Adrenal gland (tissue), 19 donors: ENCODE results near the gene TLK2. TPM values are rescaled to one million over a fixed set of nuclear protein-coding genes. Genes with fewer than 3 reads are reported as not detected.
A peak's percentile ranks its signal among the peaks of the same experiment; 100 is the strongest.
"Not testable (repeated sequence)": the region's sequence is repeated elsewhere in the genome, so short reads cannot be mapped to it uniquely, and the experiment has no call there.

ENCODE experiments used
- DNase-seq, 7 donors: peaks; one replicate each; pipeline ENCODE4 v3.0.0-alpha.2; 2019 to 2020
- H3K27ac ChIP-seq, 5 donors: fragments of 200-600 bp; sonication (generic) in 4 of 5; 1 replicate in 3 of 5; 2 replicates in 2 of 5; pipeline versions ENCODE4 v1.5.1 to v1.8.0; 2016 to 2020; ENCODE audit warnings: mild to moderate bottlenecking in 1 of 5
- H3K27me3 ChIP-seq: fragments of 200-600 bp; 2 replicates; pipeline ENCODE4 v1.8.0; 2021
- H3K36me3 ChIP-seq, 2 donors: fragments of 200-600 bp; replicated peaks in 1 of 2; 1 replicate in 1 of 2; 2 replicates in 1 of 2; pipeline versions ENCODE4 v1.5.1 to v1.8.0; 2018 to 2022
- H3K4me1 ChIP-seq, 2 donors: fragments of 200-600 bp; replicated peaks in 1 of 2; 1 replicate in 1 of 2; 2 replicates in 1 of 2; pipeline versions ENCODE4 v1.5.1 to v1.8.0; 2018 to 2021
- H3K4me3 ChIP-seq, 4 donors: fragments of 200-600 bp; sonication (generic) in 3 of 4; one replicate each; pipeline ENCODE4 v1.5.1; 2016 to 2018
- H3K9me3 ChIP-seq, 3 donors: fragments of 200-600 bp; sonication (generic) in 1 of 3; replicated peaks in 1 of 3; 1 replicate in 2 of 3; 2 replicates in 1 of 3; pipeline versions ENCODE4 v1.5.1 to v1.8.0; 2016 to 2021
- POLR2A ChIP-seq, 2 donors: fragments of 450-650 bp; IDR thresholded peaks; one replicate each; pipeline ENCODE4 v1.6.1; 2017; ENCODE audit warnings: antibody characterized with exemption in 2 of 2, mild to moderate bottlenecking in 2 of 2, moderate library complexity in 1 of 2
- WGBS, 4 donors: extraction: QIAGEN DNeasy Blood & Tissue Kit in 2 of 4; methylation state at CpG; one replicate each; pipeline versions ENCODE4 v1.1.5 to v1.1.7; 2013 to 2017; 5-methylcytosine and 5-hydroxymethylcytosine counted together
- intact Hi-C, 2 donors: fragments of 100-400 bp; cut with DNase I; formaldehyde crosslinking; loops; one replicate each; pipeline versions ENCODE4 v1.14.1 to v1.15.0; 2022 to 2023
- long read RNA-seq, 10 donors: library from polyadenylated mRNA in 3 of 10; unstranded in 2 of 10; stranded (forward) in 1 of 10; transcript quantifications; one replicate each; pipeline ENCODE4 v2.0.0 and lab custom pipeline, GENCODE V29; 2021 to 2026
- polyA plus RNA-seq, 3 donors: library from polyadenylated mRNA; stranded (reverse); fragments of 200-250 nt in 2 of 3; fragments of 350-450 nt in 1 of 3; fragmentation: Illumina TruSeq in 1 of 3; extraction: RNeasy Lipid Tissue Mini Kit (QIAGEN cat#74804) in 1 of 3; gene quantifications; one replicate each; pipeline ENCODE4 v1.2.3, GENCODE V29; 2013 to 2014
- total RNA-seq, 9 donors: library from RNA; depleted of rRNA in 4 of 9; stranded (reverse); fragments of >200 nt in 4 of 9; fragments of 120-200 nt in 1 of 9; fragmentation: NEBNext Ultra II Directional in 1 of 9; extraction: Animal tissue kit (Norgen Biotek cat#: 25700) in 1 of 9; gene quantifications; one replicate each; pipeline versions ENCODE4 v1.1.0 to v1.2.4, GENCODE V29; 2013 to 2023
- TF ChIP-seq, protein P1 (sequence below), 6 experiments: fragments of 450-650 bp in 4 of 6; fragments of 200-600 bp in 2 of 6; sonication (generic) in 1 of 6; IDR thresholded peaks; 1 replicate in 5 of 6; 2 replicates in 1 of 6; pipeline versions ENCODE4 v1.5.1 to v1.8.0; 2016 to 2021; ENCODE audit warnings: antibody characterized with exemption in 6 of 6, mild to moderate bottlenecking in 2 of 6, moderate library complexity in 1 of 6
- donor health status: healthy with polysubstance abuse.
- donor health status: Bipolar disorder and iron deficiency.
- donor health status: DM: yes; HTN: yes; CAD: no.
- donor health status: DM: no; HTN: no; CAD: no.
- donor health status: DM: no; HTN: no; CAD: no.
- donor health status: DM: yes; HTN: yes; CAD: no.

The TLK2 gene
- 10 to 100 TPM; 18.2 to 68.3 (median 31.6) TPM for total RNA-seq
- 10 to 100 TPM; 13.2 to 55.9 (median 13.6) TPM for polyA plus RNA-seq
- long read RNA-seq, donor 1, transcript TLK2-208 (1 exons, 3,536 nt): major isoform, 7 of 13 reads
- long read RNA-seq, donor 1, partial matches to known transcripts: 5 of 13 reads
- long read RNA-seq, donor 1, other reads (novel, unspliced or antisense): 0 of 13 reads
- long read RNA-seq, donor 2, partial matches to known transcripts: 0 of 5 reads
- long read RNA-seq, donor 2, other reads (novel, unspliced or antisense): 0 of 5 reads
- long read RNA-seq, donor 3, transcript TLK2-208 (1 exons, 3,536 nt): major isoform, 6 of 6 reads
- long read RNA-seq, donor 3, partial matches to known transcripts: 0 of 6 reads
- long read RNA-seq, donor 3, other reads (novel, unspliced or antisense): 0 of 6 reads
- long read RNA-seq, donor 4, partial matches to known transcripts: 2 of 2 reads
- long read RNA-seq, donor 4, other reads (novel, unspliced or antisense): 0 of 2 reads
- long read RNA-seq, donor 5, transcript TLK2-203 (22 exons, 3,449 nt): minor isoform, 7 of 31 reads
- long read RNA-seq, donor 5, transcript TLK2-202 (21 exons, 3,227 nt): major isoform, 9 of 31 reads
- long read RNA-seq, donor 5, partial matches to known transcripts: 1 of 31 reads
- long read RNA-seq, donor 5, other reads (novel, unspliced or antisense): 14 of 31 reads
- long read RNA-seq, donor 6, partial matches to known transcripts: 0 of 2 reads
- long read RNA-seq, donor 6, other reads (novel, unspliced or antisense): 2 of 2 reads
- long read RNA-seq, donor 7, transcript TLK2-208 (1 exons, 3,536 nt): major isoform, 7 of 8 reads
- long read RNA-seq, donor 7, partial matches to known transcripts: 0 of 8 reads
- long read RNA-seq, donor 7, other reads (novel, unspliced or antisense): 0 of 8 reads
- long read RNA-seq, donor 8, transcript TLK2-208 (1 exons, 3,536 nt): major isoform, 5 of 5 reads
- long read RNA-seq, donor 8, partial matches to known transcripts: 0 of 5 reads
- long read RNA-seq, donor 8, other reads (novel, unspliced or antisense): 0 of 5 reads
- long read RNA-seq, donor 9, transcript TLK2-208 (1 exons, 3,536 nt): major isoform, 7 of 7 reads
- long read RNA-seq, donor 9, partial matches to known transcripts: 0 of 7 reads
- long read RNA-seq, donor 9, other reads (novel, unspliced or antisense): 0 of 7 reads
- long read RNA-seq, donor 10, transcript TLK2-208 (1 exons, 3,536 nt): major isoform, 6 of 7 reads
- long read RNA-seq, donor 10, partial matches to known transcripts: 0 of 7 reads
- long read RNA-seq, donor 10, other reads (novel, unspliced or antisense): 0 of 7 reads

DNA sequence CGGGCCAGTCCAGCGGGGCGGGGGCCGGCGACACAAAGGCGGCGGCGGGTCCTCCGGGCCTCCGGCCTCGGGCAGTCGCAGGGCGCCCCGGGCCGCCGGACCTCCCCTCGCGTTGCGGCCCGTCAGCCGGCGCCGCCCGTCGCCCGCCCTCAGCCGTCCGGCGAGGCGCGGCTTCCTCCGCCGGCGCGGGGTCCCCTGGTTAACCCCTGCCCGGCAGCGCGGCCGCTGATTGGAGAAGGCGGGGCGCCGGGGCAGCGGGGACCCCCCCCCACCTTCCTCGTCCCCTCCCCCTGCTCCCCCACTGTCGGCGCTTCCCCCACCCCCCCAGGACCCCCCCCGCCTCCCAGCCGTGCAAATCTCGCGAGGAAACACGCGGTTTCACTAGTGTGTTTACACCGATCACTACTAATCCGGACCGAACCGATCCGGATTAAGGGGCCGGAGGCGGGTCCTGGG, at the start of gene TLK2:
TSS of gene TLK2 (plus strand) at position 402 of the 456 bp plus-strand sequence. CDS start 2,301 bp downstream, outside the sequence.
- 0% methylated on average over 46 to 50 of the region's 59 CpGs; no CpG with 5 or more reads in 2 of the 4 donors for WGBS, 4 donors
- Histone ChIP-seq H3K4me3 (peak within 1 kb of the TSS in 3 of 4 donors; percentile 30 to 99 (median 65)), H3K27me3 (no peaks in the 10 kb centered on the region), H3K36me3 (peaks cover 0 to 8% of the 10 kb centered on the region in 2 donors), H3K9me3 (no peaks in the 10 kb centered on the region), H3K4me1 (peaks cover 0 to 25% of the 10 kb centered on the region in 2 donors), H3K27ac (peak within 1 kb of the TSS; percentile 72 to 99 (median 93))
- DNase-seq: peak; percentile 74 to 83 (median 77)
- TF ChIP-seq POLR2A (IDR thresholded peaks at IDR 0.05): peak in 1 of 2 donors; percentile 52
- TF ChIP-seq, protein P1, sequence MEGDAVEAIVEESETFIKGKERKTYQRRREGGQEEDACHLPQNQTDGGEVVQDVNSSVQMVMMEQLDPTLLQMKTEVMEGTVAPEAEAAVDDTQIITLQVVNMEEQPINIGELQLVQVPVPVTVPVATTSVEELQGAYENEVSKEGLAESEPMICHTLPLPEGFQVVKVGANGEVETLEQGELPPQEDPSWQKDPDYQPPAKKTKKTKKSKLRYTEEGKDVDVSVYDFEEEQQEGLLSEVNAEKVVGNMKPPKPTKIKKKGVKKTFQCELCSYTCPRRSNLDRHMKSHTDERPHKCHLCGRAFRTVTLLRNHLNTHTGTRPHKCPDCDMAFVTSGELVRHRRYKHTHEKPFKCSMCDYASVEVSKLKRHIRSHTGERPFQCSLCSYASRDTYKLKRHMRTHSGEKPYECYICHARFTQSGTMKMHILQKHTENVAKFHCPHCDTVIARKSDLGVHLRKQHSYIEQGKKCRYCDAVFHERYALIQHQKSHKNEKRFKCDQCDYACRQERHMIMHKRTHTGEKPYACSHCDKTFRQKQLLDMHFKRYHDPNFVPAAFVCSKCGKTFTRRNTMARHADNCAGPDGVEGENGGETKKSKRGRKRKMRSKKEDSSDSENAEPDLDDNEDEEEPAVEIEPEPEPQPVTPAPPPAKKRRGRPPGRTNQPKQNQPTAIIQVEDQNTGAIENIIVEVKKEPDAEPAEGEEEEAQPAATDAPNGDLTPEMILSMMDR (IDR thresholded peaks at IDR 0.05): no peak
- intact Hi-C loops: no loop called here

DNA sequence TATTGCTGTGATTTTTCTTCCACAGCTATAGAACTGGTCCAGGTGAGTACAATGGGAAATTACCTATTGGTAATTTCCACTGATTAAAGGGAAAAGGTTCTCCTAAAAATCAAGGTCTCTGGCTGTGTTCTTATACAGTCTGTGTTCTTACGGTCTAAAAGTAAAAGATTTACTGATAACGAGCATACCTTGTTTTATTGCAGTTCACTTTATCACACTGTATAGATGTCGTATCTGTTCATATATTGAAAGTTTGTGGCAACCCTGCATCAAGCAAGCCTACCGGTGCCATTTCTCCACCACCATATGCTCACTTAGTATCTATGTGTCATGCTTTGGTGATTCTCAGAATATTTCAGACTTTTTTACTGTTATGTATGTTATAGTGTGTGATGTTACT, 43.4 kb upstream of the TLK2 start:
- H3K27me3 ChIP-seq, H3K4me3 ChIP-seq, H3K27ac ChIP-seq, H3K36me3 ChIP-seq, intact Hi-C loops, DNase-seq, H3K4me1 ChIP-seq, H3K9me3 ChIP-seq: not testable (repeated sequence)
- 94 to 98% (median 95%) methylated on average over 4 of the region's 4 CpGs for WGBS, 4 donors

DNA sequence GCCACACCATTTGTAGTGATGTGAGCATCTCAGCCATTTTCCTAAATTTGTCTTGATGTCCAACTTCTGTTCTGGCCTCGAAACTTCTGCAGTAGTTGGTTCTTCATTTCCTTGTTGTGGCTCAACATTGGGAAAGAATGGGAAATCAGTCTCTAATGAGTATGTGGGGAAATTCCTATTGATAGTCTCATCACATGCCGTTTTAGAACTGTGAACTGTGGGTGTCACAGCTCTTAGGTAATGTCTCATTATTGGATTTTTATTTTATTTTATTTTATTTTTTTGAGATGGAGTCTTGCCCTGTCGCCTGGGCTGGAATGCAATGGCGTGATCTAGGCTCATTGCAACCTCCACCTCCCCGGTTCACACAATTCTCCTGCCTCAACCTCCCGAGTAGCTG, 37.4 kb upstream of the TLK2 start:
- DNase-seq, intact Hi-C loops, H3K4me3 ChIP-seq, H3K27ac ChIP-seq, H3K9me3 ChIP-seq, H3K4me1 ChIP-seq, H3K27me3 ChIP-seq: not testable (repeated sequence)
- 95 to 98% (median 96%) methylated on average over 6 of the region's 6 CpGs for WGBS, 4 donors
- peaks cover 0 to 28% of the 10 kb centered on the region in 2 donors for H3K36me3 ChIP-seq

DNA sequence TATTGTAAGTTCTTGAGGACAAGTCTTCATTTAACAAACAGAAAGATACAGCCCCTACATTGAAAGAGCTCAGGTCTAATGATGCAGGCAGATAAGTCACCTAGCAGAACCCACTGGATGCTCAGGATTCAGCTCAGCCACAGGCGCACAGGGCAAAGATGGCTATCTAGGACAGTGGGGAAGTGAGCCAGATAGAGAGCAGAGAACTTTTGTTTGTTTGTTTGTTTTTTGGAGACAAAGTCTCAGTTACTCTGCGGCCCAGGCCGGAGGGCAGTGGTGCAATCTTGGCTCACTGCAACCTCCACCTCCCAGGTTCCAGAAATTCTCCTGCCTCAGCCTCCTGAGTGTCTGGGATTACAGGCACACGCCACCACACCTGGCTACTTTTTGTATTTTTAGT, 34.6 kb upstream of the TLK2 start:
- Histone ChIP-seq H3K27me3 (no peaks in the 10 kb centered on the region), H3K36me3 (peaks cover 0 to 53% of the 10 kb centered on the region in 2 donors), H3K9me3 (no peaks in the 10 kb centered on the region), H3K27ac (no peak overlapping the region), H3K4me1 (no peaks in the 10 kb centered on the region), H3K4me3 (no peak overlapping the region)
- DNase-seq: no peak
- 97 to 100% (median 98%) methylated on average over 4 of the region's 4 CpGs for WGBS, 4 donors
- intact Hi-C loops: no loop called here
- TF ChIP-seq, protein P1 (IDR thresholded peaks at IDR 0.05): no peak

DNA sequence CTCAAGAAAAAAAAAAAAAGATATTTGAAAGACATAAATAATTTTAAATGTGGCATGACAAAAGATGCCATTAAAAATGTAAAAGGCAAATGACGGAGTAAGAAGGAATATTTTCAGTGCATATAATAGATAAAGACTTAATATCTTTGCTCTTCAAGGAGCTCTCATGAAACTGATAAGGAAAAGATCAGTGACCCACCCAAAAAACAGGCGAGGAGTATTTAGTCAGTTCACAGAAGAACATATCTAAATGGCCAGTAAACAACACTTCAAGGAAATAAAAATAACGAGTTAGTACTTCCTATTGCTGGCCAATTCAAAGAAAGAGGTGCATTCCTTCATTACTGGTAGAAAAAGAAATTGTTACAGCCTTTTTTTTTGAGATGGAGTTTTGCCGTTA, 32.8 kb upstream of the TLK2 start:
- H3K27me3 ChIP-seq, H3K27ac ChIP-seq, H3K9me3 ChIP-seq, H3K4me3 ChIP-seq, H3K4me1 ChIP-seq, intact Hi-C loops, DNase-seq: not testable (repeated sequence)
- 89 to 94% (median 92%) methylated on average over 4 of the region's 4 CpGs for WGBS, 4 donors
- H3K36me3 ChIP-seq: peaks cover 0 to 48% of the 10 kb centered on the region in 2 donors

DNA sequence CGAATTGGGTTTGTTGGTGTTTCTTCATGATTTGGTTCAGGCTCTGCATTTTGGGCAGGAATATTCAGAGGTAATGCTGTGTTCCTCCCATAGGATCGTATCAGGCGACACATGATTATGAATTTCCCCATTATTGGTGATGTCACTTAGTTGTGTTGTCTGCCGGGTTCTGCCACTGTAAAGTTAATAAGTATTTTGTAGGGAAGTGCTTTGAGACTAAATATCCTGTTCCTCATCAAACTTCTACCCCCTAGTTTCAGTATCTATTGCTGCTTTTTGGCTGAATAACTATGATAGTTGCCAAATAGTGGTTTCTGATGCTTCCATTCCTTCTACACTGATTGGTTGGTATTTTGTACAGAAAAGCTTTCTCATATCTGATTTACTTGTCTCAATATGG, 26.4 kb upstream of the TLK2 start:
- 83 to 100% (median 90%) methylated on average over 2 to 4 of the region's 4 CpGs for WGBS, 4 donors
- DNase-seq, H3K9me3 ChIP-seq, H3K27me3 ChIP-seq, H3K4me1 ChIP-seq, intact Hi-C loops, H3K27ac ChIP-seq, H3K4me3 ChIP-seq: not testable (repeated sequence)
- H3K36me3 ChIP-seq: peaks cover 0 to 19% of the 10 kb centered on the region in 2 donors

DNA sequence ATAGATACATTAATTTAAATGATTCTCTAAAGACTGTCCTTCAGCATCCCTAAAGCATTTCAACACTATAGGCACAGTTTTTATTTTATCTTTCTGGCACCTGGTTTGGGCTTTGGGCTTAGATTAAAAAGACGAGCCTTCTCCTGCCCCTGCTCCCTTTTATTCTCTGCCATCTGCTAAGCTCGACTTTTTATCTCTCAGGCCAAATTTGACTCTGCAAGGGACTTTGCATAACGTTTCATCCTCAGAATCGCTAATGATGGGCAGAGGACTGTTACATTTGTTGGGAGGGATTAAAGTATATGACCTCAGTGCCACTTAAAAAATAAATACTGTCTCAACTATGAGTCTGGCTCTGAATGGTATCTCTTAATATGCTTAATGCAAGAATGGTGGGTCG, 25.6 kb upstream of the TLK2 start:
- H3K27ac ChIP-seq, intact Hi-C loops, H3K4me1 ChIP-seq, DNase-seq, H3K9me3 ChIP-seq, H3K27me3 ChIP-seq, H3K4me3 ChIP-seq: not testable (repeated sequence)
- H3K36me3 ChIP-seq: peaks cover 0 to 12% of the 10 kb centered on the region in 2 donors
- WGBS, 4 donors: 67 to 89% (median 82%) methylated on average over 4 to 5 of the region's 5 CpGs

DNA sequence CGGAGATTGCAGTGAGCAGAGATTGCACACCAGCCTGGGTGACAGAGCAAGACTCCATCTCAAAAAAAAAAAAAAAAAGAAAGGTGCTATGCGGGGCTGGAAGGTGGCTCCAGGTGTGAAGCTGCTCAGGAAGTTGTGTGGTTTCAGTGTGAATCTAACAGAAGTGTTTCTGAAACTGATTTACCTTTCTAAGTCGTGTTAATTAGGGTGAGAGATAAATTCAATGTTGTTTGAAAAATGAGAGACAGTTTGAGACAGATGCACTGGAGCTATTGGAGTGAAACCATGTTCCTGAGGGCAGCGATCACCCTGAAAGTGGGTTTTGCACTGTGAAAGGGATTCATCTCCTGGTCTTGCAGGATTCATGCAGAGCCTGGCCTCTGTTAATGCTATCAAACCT, 25.0 kb upstream of the TLK2 start:
- H3K4me3 ChIP-seq, H3K4me1 ChIP-seq, H3K27me3 ChIP-seq, DNase-seq, H3K27ac ChIP-seq, H3K36me3 ChIP-seq, H3K9me3 ChIP-seq, intact Hi-C loops: not testable (repeated sequence)
- 75 to 85% (median 85%) methylated on average over 4 of the region's 4 CpGs for WGBS, 4 donors
